Measurements from ENCODE around the gene SNX1.

Gene SNX1

DNA sequence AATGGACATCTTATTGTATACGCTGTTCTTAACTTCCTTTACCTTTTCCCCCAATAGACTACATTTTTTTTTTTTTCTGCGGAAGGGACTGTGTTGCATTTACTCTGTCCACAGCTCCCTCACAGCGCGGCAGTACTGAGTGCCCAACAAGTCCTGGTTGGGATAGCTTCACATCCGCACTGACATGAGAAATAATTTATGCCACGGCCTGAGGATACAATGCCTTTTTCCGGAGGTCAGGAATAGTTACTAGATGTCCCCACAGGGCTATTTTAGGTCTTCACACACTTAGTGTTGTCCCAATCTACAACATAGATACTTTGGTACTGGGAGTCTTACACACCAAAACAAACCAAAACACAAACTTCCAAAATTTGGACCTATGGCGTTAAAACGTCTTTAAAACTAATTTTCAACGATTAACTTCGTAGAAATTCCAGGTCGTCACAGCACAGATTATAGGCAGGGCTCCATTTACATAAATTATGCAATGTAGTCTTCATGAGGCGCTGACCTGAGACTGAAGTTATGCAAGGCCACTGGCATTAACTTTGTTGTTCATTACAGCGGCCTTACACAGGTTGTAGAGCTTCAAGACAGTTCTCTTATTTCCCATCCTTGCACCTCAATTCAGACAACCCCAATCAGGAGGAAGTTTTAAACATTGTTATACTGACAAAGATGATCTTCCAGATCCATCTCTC, 68.0 kb downstream of the SNX1 start:
- DNase-seq (ENCODE audit: low read depth in 2 of 2) = no peak

DNA sequence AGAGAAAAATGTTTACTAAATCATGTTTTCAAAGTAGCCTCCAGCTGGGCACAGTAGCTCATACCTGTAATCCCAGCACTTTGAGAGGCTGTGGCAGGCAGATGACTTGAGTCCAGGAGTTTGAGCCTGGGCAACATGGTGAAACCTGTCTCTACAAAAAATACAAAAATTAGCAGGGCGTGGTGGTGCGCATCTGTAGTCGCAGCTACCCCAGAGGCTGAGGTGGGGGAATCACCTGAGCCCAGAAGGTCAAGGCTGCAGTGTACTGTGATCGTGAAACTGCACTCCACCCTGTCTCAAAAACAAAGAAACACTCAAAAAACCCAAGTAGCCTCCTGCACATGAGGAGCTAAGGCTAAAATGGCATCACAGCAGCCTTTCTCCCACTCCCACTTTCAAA, 68.7 kb downstream of the SNX1 start:
- DNase-seq (ENCODE audit: low read depth in 2 of 2) = no peak

DNA sequence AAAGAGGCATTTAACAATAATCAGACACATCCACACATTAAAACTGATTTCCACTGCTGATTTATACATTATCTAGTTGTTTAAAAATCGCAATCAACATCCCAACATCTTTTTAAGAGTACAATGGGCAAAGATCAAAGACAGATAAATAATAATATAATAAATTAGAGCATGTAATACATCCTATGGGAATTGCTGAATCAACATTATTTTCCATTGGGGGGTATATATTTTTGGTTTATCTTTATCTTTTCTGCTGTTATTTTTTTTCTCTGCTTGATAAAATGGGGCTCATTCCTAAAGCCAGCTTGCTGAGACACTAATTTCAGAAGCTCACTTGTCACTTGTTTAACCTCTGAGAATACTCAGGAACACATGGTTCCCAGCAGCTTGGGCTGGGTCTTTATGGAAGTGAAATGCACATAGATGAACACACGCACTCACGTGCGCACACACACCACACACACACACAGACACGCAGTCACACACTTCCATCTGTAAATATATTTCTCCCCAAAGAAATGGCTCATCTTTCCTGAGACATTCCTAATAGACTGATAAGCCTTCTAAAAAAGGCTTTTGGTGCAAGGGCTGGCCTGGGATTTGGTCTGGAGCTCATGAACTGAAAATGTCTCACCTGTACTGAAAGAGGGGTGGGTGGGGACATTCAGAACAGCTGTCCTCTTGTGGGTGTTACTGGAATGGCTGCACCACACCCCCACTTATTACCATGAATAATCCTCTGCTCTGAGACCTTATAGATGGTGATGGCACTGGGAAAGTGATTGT, 70.5 kb downstream of the SNX1 start:
- DNase-seq (ENCODE audit: low read depth in 2 of 2) = no peak

- no peak for DNase-seq (ENCODE audit: low read depth in 2 of 2)
These were observed 84.5 kb downstream of the SNX1 start for GRCh38 chr15:64180235-64180824.

GRCh38 chr15:64182859-64183370, 87.1 kb downstream of the SNX1 start:
- DNase-seq (ENCODE audit: low read depth in 2 of 2) = no peak

- DNase-seq (ENCODE audit: low read depth in 2 of 2) = no peak
These were observed 89.5 kb downstream of the SNX1 start for GRCh38 chr15:64185146-64185911.

DNA sequence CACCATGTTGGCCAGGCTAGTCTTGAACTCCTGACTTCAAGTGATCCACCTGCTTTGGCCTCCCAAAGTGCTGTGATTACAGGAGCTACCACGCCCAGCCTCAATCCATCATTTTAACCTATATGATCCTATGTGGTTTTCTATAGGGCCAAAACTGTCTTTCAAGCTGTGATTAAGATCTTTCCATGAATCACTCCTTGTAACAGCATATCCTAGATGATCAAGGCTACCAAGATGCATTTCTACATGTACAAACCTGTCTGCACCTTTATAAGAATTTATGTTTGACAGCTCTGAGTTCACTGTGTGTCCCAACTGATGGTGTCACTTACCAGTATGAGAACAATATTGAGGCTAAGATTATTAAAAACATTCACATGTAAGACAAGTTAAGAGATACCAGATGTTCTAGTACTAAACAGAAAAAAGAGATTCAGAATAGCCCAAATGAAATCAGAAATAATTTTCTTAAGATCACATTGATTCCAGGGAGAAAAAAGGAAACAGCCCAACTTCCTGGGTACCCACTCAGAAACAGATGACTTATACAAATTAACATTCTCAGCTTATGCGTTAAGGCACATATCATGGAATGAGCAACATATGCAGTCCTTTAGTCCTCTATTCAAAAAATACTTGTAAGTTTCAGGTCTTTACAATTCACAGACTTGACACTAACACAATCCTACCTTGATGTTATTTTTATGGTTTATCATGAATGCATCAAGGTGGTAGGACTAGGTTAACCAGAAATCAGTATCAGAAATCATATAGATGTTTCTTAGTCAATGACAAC, 91.8 kb downstream of the SNX1 start:
- DNase-seq (ENCODE audit: low read depth in 2 of 2) = no peak

Measured in stimulated activated CD8-positive, alpha-beta memory T cell treated with anti-CD3 and anti-CD28 coated beads, Interleukin-15, amount 100 ng/mL, for 4 hours (primary cell).